Esophagus muscularis mucosa (tissue), 4 donors: ENCODE measurements around the gene IRF9. TPM values are rescaled to one million over a fixed set of nuclear protein-coding genes. Genes with fewer than 3 reads are reported as not detected.
A peak's percentile ranks its signal among the peaks of the same experiment; 100 is the strongest.

Source experiments
- DNase-seq: peaks from one replicate; pipeline ENCODE4 v3.0.0-alpha.2; 2017; ENCODE audit errors: extremely low spot score
- H3K27ac ChIP-seq, 4 donors: fragments of 200-600 bp; sonication (generic); replicated peaks in 1 of 4; 1 replicate in 3 of 4; 2 replicates in 1 of 4; pipeline ENCODE4 v1.5.1; 2016 to 2019; ENCODE audit warnings: mild to moderate bottlenecking in 1 of 4
- H3K27me3 ChIP-seq, 4 donors: fragments of 200-600 bp; sonication (generic); one replicate each; pipeline versions ENCODE4 v1.5.1 to v1.6.0; 2016 to 2019
- H3K36me3 ChIP-seq, 4 donors: fragments of 200-600 bp; sonication (generic); one replicate each; pipeline ENCODE4 v1.5.1; 2016 to 2019
- H3K4me1 ChIP-seq, 4 donors: fragments of 200-600 bp; sonication (generic); one replicate each; pipeline ENCODE4 v1.5.1; 2016 to 2019
- H3K4me3 ChIP-seq, 4 donors: fragments of 200-600 bp; sonication (generic); 1 replicate in 2 of 4; 2 replicates in 2 of 4; pipeline ENCODE4 v1.5.1; 2016 to 2019; ENCODE audit warnings: mild to moderate bottlenecking in 4 of 4, moderate library complexity in 1 of 4
- H3K9me3 ChIP-seq, 4 donors: fragments of 200-600 bp; sonication (generic); 1 replicate in 3 of 4; 2 replicates in 1 of 4; pipeline ENCODE4 v1.5.1; 2016 to 2019
- EP300 ChIP-seq: sonication (generic); formaldehyde crosslinking; IDR thresholded peaks from one replicate; pipeline ENCODE4 v1.6.1; 2017; ENCODE audit warnings: antibody characterized with exemption
- POLR2A ChIP-seq: fragments of 450-650 bp; IDR thresholded peaks from one replicate; pipeline ENCODE4 v1.6.1; 2017; ENCODE audit warnings: antibody characterized with exemption, moderate library complexity, mild to moderate bottlenecking, low read depth
- POLR2AphosphoS5 ChIP-seq, 2 donors: sonication (generic); formaldehyde crosslinking; IDR thresholded peaks; one replicate each; pipeline ENCODE4 v1.6.1; 2017; ENCODE audit warnings: antibody characterized with exemption in 2 of 2
- WGBS: methylation state at CpG from one replicate; pipeline ENCODE4 v1.1.5; 2018; 5-methylcytosine and 5-hydroxymethylcytosine counted together
- intact Hi-C: fragments of 100-400 bp; cut with DNase I; formaldehyde crosslinking; loops from one replicate; pipeline ENCODE4 v1.15.1; 2023
- total RNA-seq, 4 donors: library from RNA; depleted of rRNA; stranded (reverse); fragments of >200 nt; gene quantifications; one replicate each; pipeline versions ENCODE4 v1.1.0 to v1.2.1, GENCODE V29; 2016
- TF ChIP-seq, protein P1 (sequence below), 3 experiments: fragments of 200-600 bp in 2 of 3; fragments of 450-650 bp in 1 of 3; sonication (generic) in 2 of 3; IDR thresholded peaks; one replicate each; pipeline ENCODE4 v1.5.1; 2017 to 2019; ENCODE audit warnings: antibody characterized with exemption in 3 of 3, mild to moderate bottlenecking in 2 of 3, moderate library complexity in 1 of 3

Gene IRF9
- total RNA-seq, 4 donors from 2014 or later: 39.5 to 78.3 (median 63.2) TPM

- H3K27ac ChIP-seq: no peak overlapping the region
- no peaks in the 10 kb centered on the region for H3K9me3 ChIP-seq
- no peak overlapping the region for H3K4me3 ChIP-seq
- intact Hi-C loops: no loop called here
- peaks cover under 1 to 23% (median 11%) of the 10 kb centered on the region in 4 donors for H3K4me1 ChIP-seq
- H3K36me3 ChIP-seq: peaks cover 17 to 90% (median 59%) of the 10 kb centered on the region in 4 donors
- TF ChIP-seq POLR2AphosphoS5 (IDR thresholded peaks at IDR 0.05) (no peak), POLR2A (no peak), EP300 (no peak)
- TF ChIP-seq, protein P1, sequence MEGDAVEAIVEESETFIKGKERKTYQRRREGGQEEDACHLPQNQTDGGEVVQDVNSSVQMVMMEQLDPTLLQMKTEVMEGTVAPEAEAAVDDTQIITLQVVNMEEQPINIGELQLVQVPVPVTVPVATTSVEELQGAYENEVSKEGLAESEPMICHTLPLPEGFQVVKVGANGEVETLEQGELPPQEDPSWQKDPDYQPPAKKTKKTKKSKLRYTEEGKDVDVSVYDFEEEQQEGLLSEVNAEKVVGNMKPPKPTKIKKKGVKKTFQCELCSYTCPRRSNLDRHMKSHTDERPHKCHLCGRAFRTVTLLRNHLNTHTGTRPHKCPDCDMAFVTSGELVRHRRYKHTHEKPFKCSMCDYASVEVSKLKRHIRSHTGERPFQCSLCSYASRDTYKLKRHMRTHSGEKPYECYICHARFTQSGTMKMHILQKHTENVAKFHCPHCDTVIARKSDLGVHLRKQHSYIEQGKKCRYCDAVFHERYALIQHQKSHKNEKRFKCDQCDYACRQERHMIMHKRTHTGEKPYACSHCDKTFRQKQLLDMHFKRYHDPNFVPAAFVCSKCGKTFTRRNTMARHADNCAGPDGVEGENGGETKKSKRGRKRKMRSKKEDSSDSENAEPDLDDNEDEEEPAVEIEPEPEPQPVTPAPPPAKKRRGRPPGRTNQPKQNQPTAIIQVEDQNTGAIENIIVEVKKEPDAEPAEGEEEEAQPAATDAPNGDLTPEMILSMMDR (IDR thresholded peaks at IDR 0.05): no peak
- no peak for DNase-seq
- no peaks in the 10 kb centered on the region for H3K27me3 ChIP-seq
- WGBS: 93% methylated on average over 5 of the region's 5 CpGs
Measured at GRCh38 chr14:24207104-24207551, 46.1 kb downstream of the IRF9 start.

GRCh38 chr14:24207625-24208024 lies 46.6 kb downstream of the IRF9 start:
- Histone ChIP-seq H3K36me3 (peaks cover 17 to 86% (median 59%) of the 10 kb centered on the region in 4 donors), H3K4me1 (peaks cover 5 to 28% (median 16%) of the 10 kb centered on the region in 4 donors), H3K27ac (no peak overlapping the region), H3K27me3 (no peaks in the 10 kb centered on the region), H3K9me3 (no peaks in the 10 kb centered on the region), H3K4me3 (no peak overlapping the region)
- intact Hi-C loops: no loop called here
- WGBS: 95% methylated on average over 2 of the region's 2 CpGs
- TF ChIP-seq, protein P1 (IDR thresholded peaks at IDR 0.05): no peak
- no peak for TF ChIP-seq POLR2A
- no peak for TF ChIP-seq EP300
- no peak for TF ChIP-seq POLR2AphosphoS5 (IDR thresholded peaks at IDR 0.05)
- DNase-seq: no peak

DNA sequence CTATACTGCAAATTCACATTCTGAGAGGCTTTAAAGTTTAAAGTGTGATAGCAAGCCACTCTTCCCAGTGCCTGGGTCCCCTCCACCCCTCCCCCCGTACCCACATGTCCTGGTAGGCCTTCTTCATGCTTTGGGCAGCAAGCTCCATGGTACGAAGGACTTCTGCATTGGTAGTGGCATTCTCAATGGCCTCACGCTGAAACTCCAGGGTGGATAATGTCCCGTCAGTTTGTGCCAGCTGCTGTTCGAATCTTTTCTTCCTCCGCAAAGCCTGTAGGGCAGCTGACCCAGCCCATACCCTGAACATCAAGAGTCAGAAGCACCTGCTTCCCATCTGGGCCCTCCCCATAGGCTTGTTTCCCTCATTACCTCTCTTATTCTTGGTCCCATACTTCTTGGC lies 50.2 kb downstream of the IRF9 start:
- intact Hi-C loops: no loop called here
- Histone ChIP-seq H3K9me3 (no peaks in the 10 kb centered on the region), H3K27ac (no peak overlapping the region), H3K4me1 (peaks cover 26 to 54% (median 42%) of the 10 kb centered on the region in 4 donors), H3K4me3 (no peak overlapping the region), H3K36me3 (peaks cover 13 to 52% (median 47%) of the 10 kb centered on the region in 4 donors), H3K27me3 (peaks cover 0 to 6% (median 0%) of the 10 kb centered on the region in 4 donors)
- DNase-seq: no peak
- 84% methylated on average over 6 of the region's 6 CpGs for WGBS
- TF ChIP-seq POLR2A (no peak), POLR2AphosphoS5 (IDR thresholded peaks at IDR 0.05) (no peak), EP300 (no peak)
- TF ChIP-seq, protein P1 (IDR thresholded peaks at IDR 0.05): no peak

GRCh38 chr14:24212924-24213865 lies 52.1 kb downstream of the IRF9 start, which contains the start of gene CHMP4A:
Gene CHMP4A, minus strand, starts transcription at chr14:24213488. Its CDS starts 49 bp downstream, at chr14:24213439.
- intact Hi-C loops: loop anchor here (2.0 kb wide), 1 partner anchor 18 kb away; the partner anchor contains the start of gene TM9SF1
- Histone ChIP-seq H3K27me3 (peaks cover 0 to 6% (median 0%) of the 10 kb centered on the region in 4 donors), H3K27ac (peak within 1 kb of the TSS; percentile 92 to 99 (median 96)), H3K36me3 (peaks cover 12 to 50% (median 44%) of the 10 kb centered on the region in 4 donors), H3K4me3 (peak within 1 kb of the TSS; percentile 75 to 97 (median 81)), H3K4me1 (peaks cover 26 to 56% (median 43%) of the 10 kb centered on the region in 4 donors), H3K9me3 (no peaks in the 10 kb centered on the region)
- TF ChIP-seq POLR2AphosphoS5 (IDR thresholded peaks at IDR 0.05) (peak; percentile 99), POLR2A (peak; percentile 89), EP300 (no peak)
- TF ChIP-seq, protein P1 (IDR thresholded peaks at IDR 0.05): peak in 1 of 3 experiments; percentile 26
- DNase-seq: peak; percentile 100
- 1% methylated on average over 21 of the region's 53 CpGs for WGBS
